ENCODE measurements around the gene ADAMTS9. TPM values are rescaled to one million over a fixed set of nuclear protein-coding genes. Genes with fewer than 3 reads are reported as not detected.

ADAMTS9 gene
- total RNA-seq, 1 donor from 2014 or later: 47.7 TPM

GRCh38 chr3:64494526-64494925 lies 193.3 kb downstream of the ADAMTS9 start:
- TF ChIP-seq EZH2phosphoT487 (IDR thresholded peaks at IDR 0.05) (no peak), CTCF (IDR thresholded peaks at IDR 0.05) (no peak), EZH2 (IDR thresholded peaks at IDR 0.05) (no peak)
- no peak overlapping the region for H3K27ac Mint-ChIP-seq
- H3F3A ChIP-seq (ENCODE audit: low read depth): peaks cover 5% of the 10 kb centered on the region

GRCh38 chr3:64493149-64493548 lies 194.7 kb downstream of the ADAMTS9 start:
- H3K27ac ChIP-seq: no peak overlapping the region
- H3F3A ChIP-seq (ENCODE audit: low read depth): peaks cover 5% of the 10 kb centered on the region
- H3K4me3 ChIP-seq: no peak overlapping the region
- H2AFZ ChIP-seq (replicated peaks): no peak overlapping the region
- Mint-ChIP-seq H3K4me1 (peaks cover 44% of the 10 kb centered on the region), H3K27ac (no peak overlapping the region), H3K36me3 (no peaks in the 10 kb centered on the region), H3K9me3 (no peaks in the 10 kb centered on the region), H3K27me3 (ENCODE audit: insufficient read depth, low read depth) (peaks cover 6% of the 10 kb centered on the region), H3K4me3 (no peak overlapping the region)
- no peak for DNase-seq (ENCODE audit: low spot score)
- H3K9me3 ChIP-seq (ENCODE audit: low read depth): no peaks in the 10 kb centered on the region
- H3K36me3 ChIP-seq: no peaks in the 10 kb centered on the region
- no peaks in the 10 kb centered on the region for H3K27me3 ChIP-seq
- peak overlapping the region; percentile 6 for H3K4me2 ChIP-seq
- H3K4me1 ChIP-seq: peaks cover 41% of the 10 kb centered on the region
- no peak overlapping the region for H3K9ac ChIP-seq
- no peaks in the 10 kb centered on the region for H3K79me2 ChIP-seq (ENCODE audit: low read depth)
- TF ChIP-seq EZH2phosphoT487 (IDR thresholded peaks at IDR 0.05) (no peak), EZH2 (IDR thresholded peaks at IDR 0.05) (no peak), CTCF (IDR thresholded peaks at IDR 0.05) (no peak)
- no peaks in the 10 kb centered on the region for H4K20me1 ChIP-seq (ENCODE audit: low read depth)

More at GRCh38 chr3:64494526-64494925, 193.3 kb downstream of the ADAMTS9 start:
- Histone ChIP-seq H3K79me2 (ENCODE audit: low read depth) (no peaks in the 10 kb centered on the region), H3K27ac (no peak overlapping the region), H3K4me1 (peaks cover 35% of the 10 kb centered on the region), H3K4me3 (no peak overlapping the region), H3K9ac (no peak overlapping the region), H4K20me1 (ENCODE audit: low read depth) (no peaks in the 10 kb centered on the region), H3K9me3 (ENCODE audit: low read depth) (no peaks in the 10 kb centered on the region), H3K4me2 (no peak overlapping the region), H2AFZ (replicated peaks) (no peak overlapping the region), H3K36me3 (no peaks in the 10 kb centered on the region), H3K27me3 (no peaks in the 10 kb centered on the region)
- Mint-ChIP-seq H3K9me3 (no peaks in the 10 kb centered on the region), H3K36me3 (no peaks in the 10 kb centered on the region), H3K4me3 (no peak overlapping the region), H3K27me3 (ENCODE audit: insufficient read depth, low read depth) (peaks cover 8% of the 10 kb centered on the region), H3K4me1 (peaks cover 35% of the 10 kb centered on the region)
- no peak for DNase-seq (ENCODE audit: low spot score)

- no peak for TF ChIP-seq EZH2 (IDR thresholded peaks at IDR 0.05)
- no peak for TF ChIP-seq CTCF (IDR thresholded peaks at IDR 0.05)
- TF ChIP-seq EZH2phosphoT487 (IDR thresholded peaks at IDR 0.05): no peak
- H3K4me3 ChIP-seq: no peak overlapping the region
- peaks cover 5% of the 10 kb centered on the region for H3F3A ChIP-seq (ENCODE audit: low read depth)
- peak overlapping the region; percentile 24 for H3K4me2 ChIP-seq
- H3K4me1 Mint-ChIP-seq: peaks cover 54% of the 10 kb centered on the region
- no peaks in the 10 kb centered on the region for H3K9me3 Mint-ChIP-seq
- peaks cover 41% of the 10 kb centered on the region for H3K4me1 ChIP-seq
- no peaks in the 10 kb centered on the region for H3K79me2 ChIP-seq (ENCODE audit: low read depth)
- no peaks in the 10 kb centered on the region for H4K20me1 ChIP-seq (ENCODE audit: low read depth)
- no peak overlapping the region for H3K9ac ChIP-seq
- no peak for DNase-seq (ENCODE audit: low spot score)
- H3K27ac Mint-ChIP-seq: peak overlapping the region; percentile 24
- peak overlapping the region; percentile 31 for H2AFZ ChIP-seq (replicated peaks)
- peaks cover 6% of the 10 kb centered on the region for H3K27me3 Mint-ChIP-seq (ENCODE audit: insufficient read depth, low read depth)
- H3K27ac ChIP-seq: no peak overlapping the region
- H3K36me3 Mint-ChIP-seq: no peaks in the 10 kb centered on the region
- no peak overlapping the region for H3K4me3 Mint-ChIP-seq
- H3K9me3 ChIP-seq (ENCODE audit: low read depth): no peaks in the 10 kb centered on the region
- no peaks in the 10 kb centered on the region for H3K27me3 ChIP-seq
- H3K36me3 ChIP-seq: no peaks in the 10 kb centered on the region
Observed at GRCh38 chr3:64491843-64492242, 196.0 kb downstream of the ADAMTS9 start.

Data from neural progenitor cell (in vitro differentiated cells).